ENCODE data around the gene BABAM2. TPM values are rescaled to one million over a fixed set of nuclear protein-coding genes. Genes with fewer than 3 reads are reported as not detected.

BABAM2 gene
- total RNA-seq, 2 experiments from 2014 or later, result 41.9 to 49.7 TPM

- no peak for DNase-seq
- ChIA-PET POLR2A (no interaction called here), CTCF (interaction anchor here (1.2 to 1.9 kb wide), 3 partner anchors 18 to 25 kb away, joined by 3 to 4 read pairs (median 4); no protein-coding TSS in a partner anchor)
- Mint-ChIP-seq H3K9me3 (peaks cover 2% of the 10 kb centered on the region), H3K27ac (no peak overlapping the region), H3K4me3 (no peak overlapping the region), H3K4me1 (peaks cover 7% of the 10 kb centered on the region), H3K27me3 (no peaks in the 10 kb centered on the region), H3K36me3 (ENCODE audit: low read depth) (peaks cover 11% of the 10 kb centered on the region)
Observed at GRCh38 chr2:27942612-27943547, 52.4 kb downstream of the BABAM2 start.

- CTCF ChIA-PET, result interaction anchor here (0.8 kb wide), 1 partner anchor 14 kb away, joined by 3 read pairs; no protein-coding TSS in a partner anchor
- POLR2A ChIA-PET, result no interaction called here
- Mint-ChIP-seq H3K9me3 (peaks cover 8% of the 10 kb centered on the region), H3K27ac (no peak overlapping the region), H3K4me1 (peaks cover 23% of the 10 kb centered on the region), H3K27me3 (no peaks in the 10 kb centered on the region), H3K4me3 (no peak overlapping the region), H3K36me3 (ENCODE audit: low read depth) (peaks cover 25% of the 10 kb centered on the region)
- no peak for DNase-seq
Observed at GRCh38 chr2:27946530-27947060, 56.1 kb downstream of the BABAM2 start.

- peaks cover 18% of the 10 kb centered on the region for H3K9me3 Mint-ChIP-seq
- no peak overlapping the region for H3K4me3 Mint-ChIP-seq
- H3K27ac Mint-ChIP-seq, result no peak overlapping the region
- peaks cover 51% of the 10 kb centered on the region for H3K4me1 Mint-ChIP-seq
- ChIA-PET CTCF (no interaction called here), POLR2A (no interaction called here)
- H3K36me3 Mint-ChIP-seq (ENCODE audit: low read depth), result peaks cover 35% of the 10 kb centered on the region
- no peaks in the 10 kb centered on the region for H3K27me3 Mint-ChIP-seq
- DNase-seq, result no peak
Observed at GRCh38 chr2:27952070-27952469, 61.5 kb downstream of the BABAM2 start.

- Mint-ChIP-seq H3K36me3 (ENCODE audit: low read depth) (peaks cover 45% of the 10 kb centered on the region), H3K9me3 (peaks cover 22% of the 10 kb centered on the region), H3K4me3 (no peak overlapping the region), H3K4me1 (peaks cover 61% of the 10 kb centered on the region), H3K27ac (no peak overlapping the region), H3K27me3 (no peaks in the 10 kb centered on the region)
- DNase-seq, result no peak
- POLR2A ChIA-PET, result no interaction called here
- CTCF ChIA-PET, result interaction anchor here (1.2 kb wide), 1 partner anchor 16 kb away, joined by 3 read pairs; no protein-coding TSS in a partner anchor
Observed at GRCh38 chr2:27953077-27953476, 62.5 kb downstream of the BABAM2 start.

GRCh38 chr2:27954221-27954673 lies 63.7 kb downstream of the BABAM2 start:
- ChIA-PET POLR2A (no interaction called here), CTCF (interaction anchor here (0.9 to 1.2 kb wide), 2 partner anchors 13 to 15 kb away, joined by 3 read pairs; no protein-coding TSS in a partner anchor)
- no peak for DNase-seq
- Mint-ChIP-seq H3K9me3 (peaks cover 22% of the 10 kb centered on the region), H3K27ac (no peak overlapping the region), H3K4me1 (peaks cover 67% of the 10 kb centered on the region), H3K36me3 (ENCODE audit: low read depth) (peaks cover 46% of the 10 kb centered on the region), H3K4me3 (no peak overlapping the region), H3K27me3 (no peaks in the 10 kb centered on the region)

- Mint-ChIP-seq H3K4me3 (peak overlapping the region; percentile 35), H3K36me3 (ENCODE audit: low read depth) (peaks cover 43% of the 10 kb centered on the region), H3K4me1 (peaks cover 71% of the 10 kb centered on the region), H3K27me3 (no peaks in the 10 kb centered on the region), H3K9me3 (peaks cover 20% of the 10 kb centered on the region), H3K27ac (peak overlapping the region; percentile 82)
- peak; percentile 41 for DNase-seq
- CTCF ChIA-PET, result interaction anchor here (1.3 kb wide), 1 partner anchor 23 kb away, joined by 3 read pairs; no protein-coding TSS in a partner anchor
- POLR2A ChIA-PET, result no interaction called here
Observed at GRCh38 chr2:27954771-27955383, 64.3 kb downstream of the BABAM2 start.

GRCh38 chr2:27955384-27956161 lies 65.0 kb downstream of the BABAM2 start:
- Mint-ChIP-seq H3K4me1 (peaks cover 76% of the 10 kb centered on the region), H3K36me3 (ENCODE audit: low read depth) (peaks cover 39% of the 10 kb centered on the region), H3K27ac (peak overlapping the region; percentile 82), H3K4me3 (peak overlapping the region; percentile 35), H3K27me3 (no peaks in the 10 kb centered on the region), H3K9me3 (peaks cover 18% of the 10 kb centered on the region)
- ChIA-PET POLR2A (no interaction called here), CTCF (interaction anchor here (0.7 to 1.3 kb wide), 2 partner anchors 22 to 31 kb away, joined by 3 read pairs; no protein-coding TSS in a partner anchor)
- DNase-seq, result no peak

GRCh38 chr2:27956888-27957287 lies 66.4 kb downstream of the BABAM2 start:
- H3K27ac Mint-ChIP-seq, result no peak overlapping the region
- no peak overlapping the region for H3K4me3 Mint-ChIP-seq
- no peak for DNase-seq
- peaks cover 30% of the 10 kb centered on the region for H3K36me3 Mint-ChIP-seq (ENCODE audit: low read depth)
- H3K4me1 Mint-ChIP-seq, result peaks cover 79% of the 10 kb centered on the region
- peaks cover 15% of the 10 kb centered on the region for H3K9me3 Mint-ChIP-seq
- POLR2A ChIA-PET, result no interaction called here
- H3K27me3 Mint-ChIP-seq, result no peaks in the 10 kb centered on the region
- CTCF ChIA-PET, result no interaction called here

GRCh38 chr2:27958711-27959378 lies 68.3 kb downstream of the BABAM2 start:
- Mint-ChIP-seq H3K4me3 (no peak overlapping the region), H3K27me3 (no peaks in the 10 kb centered on the region)
- POLR2A ChIA-PET, result no interaction called here

GRCh38 chr2:27959496-27959895 lies 69.0 kb downstream of the BABAM2 start:
- no peak for DNase-seq
- Mint-ChIP-seq H3K27me3 (no peaks in the 10 kb centered on the region), H3K4me3 (no peak overlapping the region), H3K9me3 (peaks cover 12% of the 10 kb centered on the region), H3K27ac (peak overlapping the region; percentile 84), H3K4me1 (peaks cover 75% of the 10 kb centered on the region), H3K36me3 (ENCODE audit: low read depth) (peaks cover 31% of the 10 kb centered on the region)
- POLR2A ChIA-PET, result no interaction called here
- CTCF ChIA-PET, result no interaction called here

More at GRCh38 chr2:27958711-27959378, 68.3 kb downstream of the BABAM2 start:
- peaks cover 25% of the 10 kb centered on the region for H3K36me3 Mint-ChIP-seq (ENCODE audit: low read depth)
- peak overlapping the region; percentile 28 for H3K27ac Mint-ChIP-seq
- H3K9me3 Mint-ChIP-seq, result peaks cover 9% of the 10 kb centered on the region
- CTCF ChIA-PET, result interaction anchor here (0.5 kb wide), 1 partner anchor 290 kb away, joined by 4 read pairs; no protein-coding TSS in a partner anchor
- H3K4me1 Mint-ChIP-seq, result peaks cover 78% of the 10 kb centered on the region
- no peak for DNase-seq

GRCh38 chr2:27960237-27960912 lies 69.8 kb downstream of the BABAM2 start:
- Mint-ChIP-seq H3K4me1 (peaks cover 75% of the 10 kb centered on the region), H3K36me3 (ENCODE audit: low read depth) (peaks cover 38% of the 10 kb centered on the region), H3K4me3 (peak overlapping the region; percentile 43), H3K27ac (peak overlapping the region; percentile 84), H3K27me3 (no peaks in the 10 kb centered on the region), H3K9me3 (peaks cover 12% of the 10 kb centered on the region)
- ChIA-PET POLR2A (no interaction called here), CTCF (interaction anchor here (0.6 to 1.3 kb wide), 4 partner anchors 11 to 629 kb away, joined by 3 read pairs; no protein-coding TSS in a partner anchor)
- peak; percentile 39 for DNase-seq

Measured in activated CD4-positive, alpha-beta T cell treated with anti-CD3 and anti-CD28 coated beads, Interleukin-2, amount 10 ng/mL, durations not matched to agents 7 days and 5 days (primary cell).